Stomach (tissue), 9 donors: Measurements from ENCODE around the gene EMC9. TPM values are rescaled to one million over a fixed set of nuclear protein-coding genes. Genes with fewer than 3 reads are reported as not detected.
A peak's percentile ranks its signal among the peaks of the same experiment; 100 is the strongest.

ENCODE experiments used
- DNase-seq, 2 donors: peaks; one replicate each; pipeline versions ENCODE4 v3.0.0 to v3.0.0-alpha.2; 2013 to 2019
- H3K27ac ChIP-seq, 5 donors: fragments of 200-600 bp in 4 of 5; sonication (generic) in 4 of 5; one replicate each; pipeline ENCODE4 v1.5.1; 2013 to 2019; ENCODE audit warnings: mild to moderate bottlenecking in 1 of 5, moderate library complexity in 1 of 5
- H3K27me3 ChIP-seq, 3 donors: fragments of 200-600 bp; sonication (generic); one replicate each; pipeline ENCODE4 v1.5.1; 2017 to 2019; ENCODE audit warnings: mixed run types in 1 of 3
- H3K36me3 ChIP-seq, 4 donors: fragments of 200-600 bp; sonication (generic); 1 replicate in 3 of 4; 2 replicates in 1 of 4; pipeline ENCODE4 v1.5.1; 2016 to 2019
- H3K4me1 ChIP-seq, 4 donors: fragments of 200-600 bp; sonication (generic); one replicate each; pipeline ENCODE4 v1.5.1; 2016 to 2019
- H3K4me3 ChIP-seq, 4 donors: fragments of 200-600 bp; sonication (generic) in 3 of 4; one replicate each; pipeline ENCODE4 v1.5.1; 2016 to 2019; ENCODE audit warnings: mild to moderate bottlenecking in 1 of 4
- H3K9me3 ChIP-seq, 4 donors: fragments of 200-600 bp; sonication (generic); one replicate each; pipeline ENCODE4 v1.5.1; 2016 to 2019
- CTCF ChIP-seq, 7 experiments: fragments of 450-650 bp in 4 of 7; fragments of 200-600 bp in 3 of 7; sonication (generic) in 3 of 7; IDR thresholded peaks; one replicate each; pipeline ENCODE4 v1.5.1; 2016 to 2019; ENCODE audit warnings: antibody characterized with exemption in 7 of 7, control low read depth in 2 of 7, mild to moderate bottlenecking in 1 of 7
- EP300 ChIP-seq: sonication (generic); formaldehyde crosslinking; IDR thresholded peaks from one replicate; pipeline ENCODE4 v1.6.1; 2017; ENCODE audit warnings: antibody characterized with exemption
- POLR2A ChIP-seq, 4 donors: fragments of 450-650 bp; IDR thresholded peaks; one replicate each; pipeline ENCODE4 v1.6.1; 2016; ENCODE audit warnings: antibody characterized with exemption in 4 of 4, control low read depth in 2 of 4, mild to moderate bottlenecking in 1 of 4, moderate library complexity in 1 of 4
- POLR2AphosphoS5 ChIP-seq, 3 donors: sonication (generic); formaldehyde crosslinking; IDR thresholded peaks; one replicate each; pipeline ENCODE4 v1.6.1; 2016; ENCODE audit warnings: antibody characterized with exemption in 3 of 3
- WGBS, 5 donors: extraction: QIAGEN DNeasy Blood & Tissue Kit in 3 of 5; methylation state at CpG; one replicate each; pipeline versions ENCODE4 v1.1.5 to v1.1.7; 2013 to 2018; 5-methylcytosine and 5-hydroxymethylcytosine counted together
- intact Hi-C: fragments of 100-400 bp; cut with DNase I; formaldehyde crosslinking; loops from one replicate; pipeline ENCODE4 v1.15.1; 2023; ENCODE audit warnings: low total_unique reads
- polyA plus RNA-seq, 3 donors: library from polyadenylated mRNA; stranded (reverse); fragments of 200-250 nt; gene quantifications; one replicate each; pipeline ENCODE4 v1.2.3, GENCODE V29; 2013
- total RNA-seq, 5 donors: library from RNA; depleted of rRNA; stranded (reverse); fragments of >200 nt; gene quantifications; one replicate each; pipeline versions ENCODE4 v1.1.0 to v1.2.3, GENCODE V29; 2014 to 2016
- donor health status: healthy with polysubstance abuse.
- donor health status: Bipolar disorder and iron deficiency.
- donor health status: healthy.

Gene EMC9
- total and polyA plus RNA-seq, 8 donors: 1.3 to 59.6 (median 18.7) TPM

GRCh38 chr14:24121210-24121609 lies 20.2 kb downstream of the EMC9 start:
- no peak for DNase-seq
- no peak overlapping the region for H3K4me3 ChIP-seq
- WGBS, 5 donors: 91 to 100% (median 96%) methylated on average over 6 to 8 of the region's 8 CpGs
- peaks cover 8 to 14% (median 13%) of the 10 kb centered on the region in 4 donors for H3K4me1 ChIP-seq
- H3K9me3 ChIP-seq: no peaks in the 10 kb centered on the region
- peaks cover 65 to 81% (median 79%) of the 10 kb centered on the region in 4 donors for H3K36me3 ChIP-seq
- intact Hi-C loops: no loop called here
- TF ChIP-seq EP300 (no peak), CTCF (IDR thresholded peaks at IDR 0.05) (no peak), POLR2AphosphoS5 (IDR thresholded peaks at IDR 0.05) (no peak), POLR2A (IDR thresholded peaks at IDR 0.05) (no peak)
- H3K27ac ChIP-seq: no peak overlapping the region
- no peaks in the 10 kb centered on the region for H3K27me3 ChIP-seq

GRCh38 chr14:24119691-24120090 lies 21.7 kb downstream of the EMC9 start:
- H3K4me3 ChIP-seq: no peak overlapping the region
- peaks cover 14 to 24% (median 22%) of the 10 kb centered on the region in 4 donors for H3K4me1 ChIP-seq
- no peaks in the 10 kb centered on the region for H3K27me3 ChIP-seq
- DNase-seq: no peak
- H3K36me3 ChIP-seq: peaks cover 65 to 78% (median 77%) of the 10 kb centered on the region in 4 donors
- H3K9me3 ChIP-seq: no peaks in the 10 kb centered on the region
- TF ChIP-seq EP300 (no peak), CTCF (IDR thresholded peaks at IDR 0.05) (no peak), POLR2A (IDR thresholded peaks at IDR 0.05) (no peak), POLR2AphosphoS5 (IDR thresholded peaks at IDR 0.05) (no peak)
- no peak overlapping the region for H3K27ac ChIP-seq
- intact Hi-C loops: no loop called here
- 93 to 99% (median 99%) methylated on average over 6 of the region's 6 CpGs for WGBS, 5 donors

GRCh38 chr14:24117179-24117578 lies 24.2 kb downstream of the EMC9 start:
- 52 to 88% (median 70%) methylated on average over 6 of the region's 6 CpGs for WGBS, 5 donors
- no peak for TF ChIP-seq POLR2AphosphoS5 (IDR thresholded peaks at IDR 0.05)
- TF ChIP-seq EP300: no peak
- TF ChIP-seq POLR2A (IDR thresholded peaks at IDR 0.05): no peak
- TF ChIP-seq CTCF (IDR thresholded peaks at IDR 0.05): no peak
- peaks cover 41 to 53% (median 52%) of the 10 kb centered on the region in 4 donors for H3K36me3 ChIP-seq

GRCh38 chr14:24116128-24116814 lies 25.1 kb downstream of the EMC9 start:
- Histone ChIP-seq H3K9me3 (no peaks in the 10 kb centered on the region), H3K4me3 (peak overlapping the region; percentile 56 to 81 (median 64)), H3K4me1 (peaks cover 19 to 29% (median 28%) of the 10 kb centered on the region in 4 donors), H3K36me3 (peaks cover 32 to 44% (median 42%) of the 10 kb centered on the region in 4 donors), H3K27ac (peak overlapping the region in 3 of 5 donors; percentile 94 to 100 (median 99)), H3K27me3 (no peaks in the 10 kb centered on the region)
- no peak for DNase-seq
- 41 to 60% (median 55%) methylated on average over 6 of the region's 6 CpGs for WGBS, 5 donors
- no peak for TF ChIP-seq POLR2A (IDR thresholded peaks at IDR 0.05)
- TF ChIP-seq POLR2AphosphoS5 (IDR thresholded peaks at IDR 0.05): no peak
- TF ChIP-seq CTCF (IDR thresholded peaks at IDR 0.05): no peak
- no peak for TF ChIP-seq EP300
- intact Hi-C loops: no loop called here

More at GRCh38 chr14:24117179-24117578, 24.2 kb downstream of the EMC9 start:
- Histone ChIP-seq H3K4me1 (peaks cover 19 to 29% (median 28%) of the 10 kb centered on the region in 4 donors), H3K27me3 (no peaks in the 10 kb centered on the region), H3K27ac (no peak overlapping the region), H3K4me3 (no peak overlapping the region), H3K9me3 (no peaks in the 10 kb centered on the region)
- DNase-seq: no peak
- intact Hi-C loops: no loop called here
